22Rv1 (cell line): Measurements from ENCODE around the gene RPS19BP1.
A peak's percentile ranks its signal among the peaks of the same experiment; 100 is the strongest.
"Not testable (repeated sequence)": the region's sequence is repeated elsewhere in the genome, so short reads cannot be mapped to it uniquely, and the experiment has no call there.

Source experiments
- H3K27ac ChIP-seq: fragments of 450-650 bp; 2 replicates; pipeline ENCODE4 v1.5.1; 2017
- CTCF ChIP-seq: fragments of 450-650 bp; IDR thresholded peaks from 2 replicates; pipeline ENCODE4 v1.5.1; 2017; ENCODE audit warnings: mild to moderate bottlenecking
- ZFX ChIP-seq: fragments of 450-650 bp; IDR thresholded peaks from 2 replicates; pipeline ENCODE4 v1.6.1; 2017; ENCODE audit warnings: antibody characterized with exemption, borderline replicate concordance

Gene RPS19BP1

GRCh38 chr22:39514373-39514973 is 18.1 kb downstream of the RPS19BP1 start:
- TF ChIP-seq ZFX (no peak), CTCF (peak; percentile 84)
- no peak overlapping the region for H3K27ac ChIP-seq

- no peak for TF ChIP-seq ZFX
- no peak for TF ChIP-seq CTCF
- H3K27ac ChIP-seq: no peak overlapping the region
Measured at GRCh38 chr22:39513791-39514190, 18.8 kb downstream of the RPS19BP1 start.

- H3K27ac ChIP-seq: no peak overlapping the region
- no peak for TF ChIP-seq CTCF
- no peak for TF ChIP-seq ZFX
Measured at GRCh38 chr22:39512026-39512425, 20.5 kb downstream of the RPS19BP1 start.

GRCh38 chr22:39511226-39511625 is 21.3 kb downstream of the RPS19BP1 start:
- TF ChIP-seq CTCF (no peak), ZFX (no peak)
- no peak overlapping the region for H3K27ac ChIP-seq

- H3K27ac ChIP-seq: no peak overlapping the region
- TF ChIP-seq CTCF (no peak), ZFX (no peak)
Measured at GRCh38 chr22:39510529-39511149, 21.9 kb downstream of the RPS19BP1 start.

GRCh38 chr22:39508393-39508792 is 24.2 kb downstream of the RPS19BP1 start:
- H3K27ac ChIP-seq: no peak overlapping the region
- TF ChIP-seq ZFX (no peak), CTCF (no peak)

- not testable (repeated sequence) for H3K27ac ChIP-seq
Measured at GRCh38 chr22:39507021-39507420, 25.5 kb downstream of the RPS19BP1 start.

GRCh38 chr22:39504071-39504470 is 28.5 kb downstream of the RPS19BP1 start:
- TF ChIP-seq CTCF: no peak
- TF ChIP-seq ZFX: no peak
- no peak overlapping the region for H3K27ac ChIP-seq
